ENCODE measurements around the gene C11orf21. TPM values are rescaled to one million over a fixed set of nuclear protein-coding genes. Genes with fewer than 3 reads are reported as not detected.
"Not testable (repeated sequence)": the region's sequence is repeated elsewhere in the genome, so short reads cannot be mapped to it uniquely, and the experiment has no call there.

C11orf21 gene
- total and polyA plus RNA-seq, 9 of the 15 experiments (the other 6 are each of a cell fraction or from before 2014, with no cell fraction given), result 0.10 to 2.6 (median 2.0) TPM

DNA sequence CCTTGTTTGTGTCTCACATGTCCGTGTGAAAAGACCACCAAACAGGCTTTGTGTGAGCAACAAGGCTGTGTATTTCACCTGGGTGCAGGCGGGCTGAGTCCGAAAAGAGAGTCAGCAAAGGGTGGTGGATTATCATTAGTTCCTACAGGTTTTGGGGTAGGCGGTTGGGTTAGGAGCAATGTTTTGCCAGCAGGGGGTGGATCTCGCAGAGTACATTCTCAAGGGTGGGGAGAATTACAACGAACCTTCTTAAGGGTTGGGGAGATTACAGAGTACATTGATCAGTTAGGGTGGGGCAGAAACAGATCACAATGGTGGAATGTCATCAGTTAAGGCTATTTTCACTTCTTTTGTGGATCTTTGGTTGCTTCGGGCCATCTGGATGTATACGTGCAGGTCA is 37.0 kb upstream of the C11orf21 start:
- H3K9ac ChIP-seq (ENCODE audit: insufficient read depth in 1 of 2, low read depth in 2 of 2, low read length in 2 of 2); H2AFZ ChIP-seq (ENCODE audit: low read depth, low read length); H3K9me1 ChIP-seq (ENCODE audit: control insufficient read depth, insufficient read depth, low read length); H4K20me1 ChIP-seq (replicated peaks; ENCODE audit: control insufficient read depth, insufficient read depth, low read length); POLR2A ChIA-PET; intact Hi-C loops (cut with micrococcal nuclease); H3K9me3 ChIP-seq (replicated peaks; ENCODE audit: control insufficient read depth, insufficient read depth, low read depth, low read length); H3K36me3 ChIP-seq (ENCODE audit: control insufficient read depth, insufficient read depth, low read length); H3K4me2 ChIP-seq (ENCODE audit: insufficient read depth, low read length); in situ Hi-C loops (cut with MboI); H3K27ac ChIP-seq (ENCODE audit: extremely low read depth, low read depth, low read length); BruUV-seq (replicated peaks); H3K4me1 ChIP-seq (replicated peaks in 1 of 2; ENCODE audit: control insufficient read depth in 2 of 2, insufficient read depth in 2 of 2, low read length in 2 of 2); H3K79me2 ChIP-seq (ENCODE audit: control insufficient read depth, insufficient read depth, low read length); H3K4me3 ChIP-seq: not testable (repeated sequence)
- ATAC-seq (peak; percentile 56; the same call in 1 of the 3 replicates), FAIRE-seq (peak; percentile 52), DNase-seq (ENCODE audit: extremely low read depth in 1 of 4, low spot score in 3 of 4) (peak in 1 of 4 experiments; percentile 16)
- H3K27me3 ChIP-seq (ENCODE audit: control insufficient read depth in 2 of 2, insufficient read depth in 2 of 2, low read length in 2 of 2), result peaks cover 22 to 42% of the 10 kb centered on the region in 2 experiments
- 13% methylated on average over 8 of the region's 8 CpGs for WGBS (ENCODE audit: insufficient coverage, low coverage, missing lambda C conversion rate)
- TF ChIP-seq, protein P1, sequence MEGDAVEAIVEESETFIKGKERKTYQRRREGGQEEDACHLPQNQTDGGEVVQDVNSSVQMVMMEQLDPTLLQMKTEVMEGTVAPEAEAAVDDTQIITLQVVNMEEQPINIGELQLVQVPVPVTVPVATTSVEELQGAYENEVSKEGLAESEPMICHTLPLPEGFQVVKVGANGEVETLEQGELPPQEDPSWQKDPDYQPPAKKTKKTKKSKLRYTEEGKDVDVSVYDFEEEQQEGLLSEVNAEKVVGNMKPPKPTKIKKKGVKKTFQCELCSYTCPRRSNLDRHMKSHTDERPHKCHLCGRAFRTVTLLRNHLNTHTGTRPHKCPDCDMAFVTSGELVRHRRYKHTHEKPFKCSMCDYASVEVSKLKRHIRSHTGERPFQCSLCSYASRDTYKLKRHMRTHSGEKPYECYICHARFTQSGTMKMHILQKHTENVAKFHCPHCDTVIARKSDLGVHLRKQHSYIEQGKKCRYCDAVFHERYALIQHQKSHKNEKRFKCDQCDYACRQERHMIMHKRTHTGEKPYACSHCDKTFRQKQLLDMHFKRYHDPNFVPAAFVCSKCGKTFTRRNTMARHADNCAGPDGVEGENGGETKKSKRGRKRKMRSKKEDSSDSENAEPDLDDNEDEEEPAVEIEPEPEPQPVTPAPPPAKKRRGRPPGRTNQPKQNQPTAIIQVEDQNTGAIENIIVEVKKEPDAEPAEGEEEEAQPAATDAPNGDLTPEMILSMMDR (IDR thresholded peaks at IDR 0.05 in 2 of 3, conservative IDR thresholded peaks at IDR 0.05 in 1 of 3; ENCODE audit: insufficient read depth in 2 of 3, low read depth in 1 of 3, low read length in 3 of 3), result peak; percentile 3 to 18 (median 13); a peak in 1 of 6 replicates
- CTCF ChIA-PET (ENCODE audit: low intra/inter-chr PET ratio), result interaction anchor here (0.7 kb wide), 1 partner anchor 13 kb away, joined by 3 read pairs; no protein-coding TSS in a partner anchor

DNA sequence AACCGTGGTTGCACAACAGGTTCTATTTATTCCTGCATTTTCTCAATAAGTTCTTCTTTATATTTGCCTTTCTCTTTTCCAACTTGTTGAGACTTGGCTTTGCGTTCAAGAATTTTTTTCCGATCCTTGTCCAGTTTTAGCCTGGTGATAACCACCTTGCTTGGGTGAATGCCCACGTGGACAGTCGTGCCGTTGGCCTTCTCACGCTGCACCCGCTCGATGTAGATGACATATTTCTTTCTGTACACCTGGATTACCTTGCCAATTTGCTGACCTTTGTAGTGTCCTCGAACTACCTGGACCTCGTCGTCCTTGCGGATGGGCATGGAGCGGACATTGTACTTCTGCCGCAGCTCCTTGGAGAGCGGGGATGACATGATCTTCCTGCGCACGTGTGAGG is 33.6 kb upstream of the C11orf21 start:
- H2AFZ ChIP-seq (ENCODE audit: low read depth, low read length); H3K9me3 ChIP-seq (replicated peaks; ENCODE audit: control insufficient read depth, insufficient read depth, low read depth, low read length); intact Hi-C loops (cut with micrococcal nuclease); H4K20me1 ChIP-seq (replicated peaks; ENCODE audit: control insufficient read depth, insufficient read depth, low read length); POLR2A ChIA-PET; DNase-seq (ENCODE audit: extremely low read depth in 1 of 4, low spot score in 3 of 4); H3K4me1 ChIP-seq (replicated peaks in 1 of 2; ENCODE audit: control insufficient read depth in 2 of 2, insufficient read depth in 2 of 2, low read length in 2 of 2); H3K9ac ChIP-seq (ENCODE audit: insufficient read depth in 1 of 2, low read depth in 2 of 2, low read length in 2 of 2); H3K27ac ChIP-seq (ENCODE audit: extremely low read depth, low read depth, low read length); H3K9me1 ChIP-seq (ENCODE audit: control insufficient read depth, insufficient read depth, low read length); FAIRE-seq; CTCF ChIA-PET (ENCODE audit: low intra/inter-chr PET ratio); ATAC-seq; H3K79me2 ChIP-seq (ENCODE audit: control insufficient read depth, insufficient read depth, low read length); H3K4me3 ChIP-seq; BruUV-seq (replicated peaks); H3K36me3 ChIP-seq (ENCODE audit: control insufficient read depth, insufficient read depth, low read length); H3K4me2 ChIP-seq (ENCODE audit: insufficient read depth, low read length); in situ Hi-C loops (cut with MboI): not testable (repeated sequence)
- H3K27me3 ChIP-seq (ENCODE audit: control insufficient read depth in 2 of 2, insufficient read depth in 2 of 2, low read length in 2 of 2), result peaks cover 16 to 31% of the 10 kb centered on the region in 2 experiments
- 20% methylated on average over 9 of the region's 18 CpGs for WGBS (ENCODE audit: insufficient coverage, low coverage, missing lambda C conversion rate)

- BruUV-seq (replicated peaks); in situ Hi-C loops (cut with MboI); POLR2A ChIA-PET; intact Hi-C loops (cut with micrococcal nuclease); CTCF ChIA-PET (ENCODE audit: low intra/inter-chr PET ratio); H3K4me2 ChIP-seq (ENCODE audit: insufficient read depth, low read length); H3K9ac ChIP-seq (ENCODE audit: insufficient read depth in 1 of 2, low read depth in 2 of 2, low read length in 2 of 2); H2AFZ ChIP-seq (ENCODE audit: low read depth, low read length); FAIRE-seq; H3K79me2 ChIP-seq (ENCODE audit: control insufficient read depth, insufficient read depth, low read length); H3K36me3 ChIP-seq (ENCODE audit: control insufficient read depth, insufficient read depth, low read length); H3K4me3 ChIP-seq; H3K9me1 ChIP-seq (ENCODE audit: control insufficient read depth, insufficient read depth, low read length); DNase-seq (ENCODE audit: extremely low read depth in 1 of 4, low spot score in 3 of 4); H3K27ac ChIP-seq (ENCODE audit: extremely low read depth, low read depth, low read length); H4K20me1 ChIP-seq (replicated peaks; ENCODE audit: control insufficient read depth, insufficient read depth, low read length); ATAC-seq; H3K9me3 ChIP-seq (replicated peaks; ENCODE audit: control insufficient read depth, insufficient read depth, low read depth, low read length); H3K4me1 ChIP-seq (replicated peaks in 1 of 2; ENCODE audit: control insufficient read depth in 2 of 2, insufficient read depth in 2 of 2, low read length in 2 of 2): not testable (repeated sequence)
- WGBS (ENCODE audit: insufficient coverage, low coverage, missing lambda C conversion rate), result 0% methylated on average over 1 of the region's 4 CpGs
- peaks cover 21 to 45% of the 10 kb centered on the region in 2 experiments for H3K27me3 ChIP-seq (ENCODE audit: control insufficient read depth in 2 of 2, insufficient read depth in 2 of 2, low read length in 2 of 2)
These were observed 31.9 kb upstream of the C11orf21 start for GRCh38 chr11:2333486-2334205.

Data from K562 (cell line).